AG09309 (cell line): ENCODE data around the gene CSNK1A1.

ENCODE experiments used
- DNase-seq: peaks from one replicate; pipeline ENCODE4 v3.0.0-alpha.2; 2010; ENCODE audit warnings: low read depth
- H3K4me3 ChIP-seq: 2 replicates; pipeline ENCODE4 v1.5.1; 2011; ENCODE audit warnings: mild to moderate bottlenecking, low read depth, low read length, moderate library complexity; ENCODE audit not compliant: control insufficient read depth
- TF ChIP-seq, protein P1 (sequence below): IDR thresholded peaks from 2 replicates; pipeline ENCODE4 v1.5.1; 2011; ENCODE audit warnings: mild to moderate bottlenecking, low read depth, low read length, inconsistent platforms; ENCODE audit not compliant: insufficient read depth, control insufficient read depth; ENCODE audit errors: missing control alignments

The CSNK1A1 gene

DNA sequence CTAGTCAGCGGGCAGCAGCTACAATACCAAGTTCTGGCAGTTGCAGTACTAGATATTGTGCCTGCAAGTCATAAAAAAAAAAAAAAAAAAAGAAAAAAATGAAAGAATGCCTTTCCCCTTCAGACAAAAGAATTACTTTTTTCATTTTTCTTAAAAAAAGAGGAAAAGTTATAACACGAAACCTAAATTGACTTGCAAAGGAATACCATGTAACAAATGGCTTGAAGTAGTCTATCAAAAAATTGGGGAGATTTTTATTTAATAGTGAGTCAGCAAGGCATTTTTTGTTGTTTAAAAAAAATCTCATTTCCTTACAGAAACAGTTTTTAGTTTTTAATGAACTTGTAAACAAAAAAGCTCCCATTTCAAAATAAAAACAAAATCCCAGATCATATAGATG, 55.6 kb downstream of the CSNK1A1 start:
- DNase-seq, result no peak
- no peak overlapping the region for H3K4me3 ChIP-seq
- TF ChIP-seq, protein P1, sequence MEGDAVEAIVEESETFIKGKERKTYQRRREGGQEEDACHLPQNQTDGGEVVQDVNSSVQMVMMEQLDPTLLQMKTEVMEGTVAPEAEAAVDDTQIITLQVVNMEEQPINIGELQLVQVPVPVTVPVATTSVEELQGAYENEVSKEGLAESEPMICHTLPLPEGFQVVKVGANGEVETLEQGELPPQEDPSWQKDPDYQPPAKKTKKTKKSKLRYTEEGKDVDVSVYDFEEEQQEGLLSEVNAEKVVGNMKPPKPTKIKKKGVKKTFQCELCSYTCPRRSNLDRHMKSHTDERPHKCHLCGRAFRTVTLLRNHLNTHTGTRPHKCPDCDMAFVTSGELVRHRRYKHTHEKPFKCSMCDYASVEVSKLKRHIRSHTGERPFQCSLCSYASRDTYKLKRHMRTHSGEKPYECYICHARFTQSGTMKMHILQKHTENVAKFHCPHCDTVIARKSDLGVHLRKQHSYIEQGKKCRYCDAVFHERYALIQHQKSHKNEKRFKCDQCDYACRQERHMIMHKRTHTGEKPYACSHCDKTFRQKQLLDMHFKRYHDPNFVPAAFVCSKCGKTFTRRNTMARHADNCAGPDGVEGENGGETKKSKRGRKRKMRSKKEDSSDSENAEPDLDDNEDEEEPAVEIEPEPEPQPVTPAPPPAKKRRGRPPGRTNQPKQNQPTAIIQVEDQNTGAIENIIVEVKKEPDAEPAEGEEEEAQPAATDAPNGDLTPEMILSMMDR, result no peak

DNA sequence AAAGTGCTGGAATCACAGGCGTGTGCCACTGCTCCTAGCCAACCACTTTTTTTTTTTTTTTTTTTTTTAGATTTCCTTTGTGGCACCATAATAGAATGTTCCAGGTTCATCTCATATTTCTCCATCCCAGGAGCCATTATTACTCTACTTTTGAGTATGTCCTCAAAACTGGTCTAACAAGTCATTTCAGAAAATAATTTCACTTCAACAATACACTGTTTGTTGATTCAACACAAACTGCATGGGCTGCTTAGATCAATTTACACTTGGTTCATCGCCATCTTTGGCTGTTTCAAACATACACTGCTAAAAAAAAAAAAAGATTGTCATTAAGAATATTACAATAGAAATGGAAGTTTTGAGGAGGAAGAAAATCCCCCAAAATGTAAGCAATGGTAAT, 57.9 kb downstream of the CSNK1A1 start:
- TF ChIP-seq, protein P1, result no peak
- no peak overlapping the region for H3K4me3 ChIP-seq
- no peak for DNase-seq

DNA sequence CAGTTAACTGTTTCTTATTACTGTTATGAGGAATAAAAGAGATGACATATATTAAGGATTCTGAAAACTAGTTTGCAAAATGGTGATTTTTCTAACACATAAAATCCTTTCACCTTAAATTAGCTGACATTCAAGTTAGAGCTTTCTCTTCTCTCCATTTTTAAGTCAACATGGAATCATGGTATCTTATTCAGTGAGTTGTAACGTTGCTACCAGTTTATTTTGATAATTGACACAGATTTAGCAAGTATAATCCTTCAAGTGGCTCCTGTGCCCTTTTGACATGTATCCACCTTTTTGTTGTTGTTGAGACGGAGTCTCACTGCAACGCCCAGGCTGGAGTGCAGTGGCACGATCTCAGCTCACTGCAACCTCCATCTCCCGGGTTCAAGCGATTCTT, 58.5 kb downstream of the CSNK1A1 start:
- TF ChIP-seq, protein P1, result no peak
- H3K4me3 ChIP-seq, result no peak overlapping the region
- no peak for DNase-seq

DNA sequence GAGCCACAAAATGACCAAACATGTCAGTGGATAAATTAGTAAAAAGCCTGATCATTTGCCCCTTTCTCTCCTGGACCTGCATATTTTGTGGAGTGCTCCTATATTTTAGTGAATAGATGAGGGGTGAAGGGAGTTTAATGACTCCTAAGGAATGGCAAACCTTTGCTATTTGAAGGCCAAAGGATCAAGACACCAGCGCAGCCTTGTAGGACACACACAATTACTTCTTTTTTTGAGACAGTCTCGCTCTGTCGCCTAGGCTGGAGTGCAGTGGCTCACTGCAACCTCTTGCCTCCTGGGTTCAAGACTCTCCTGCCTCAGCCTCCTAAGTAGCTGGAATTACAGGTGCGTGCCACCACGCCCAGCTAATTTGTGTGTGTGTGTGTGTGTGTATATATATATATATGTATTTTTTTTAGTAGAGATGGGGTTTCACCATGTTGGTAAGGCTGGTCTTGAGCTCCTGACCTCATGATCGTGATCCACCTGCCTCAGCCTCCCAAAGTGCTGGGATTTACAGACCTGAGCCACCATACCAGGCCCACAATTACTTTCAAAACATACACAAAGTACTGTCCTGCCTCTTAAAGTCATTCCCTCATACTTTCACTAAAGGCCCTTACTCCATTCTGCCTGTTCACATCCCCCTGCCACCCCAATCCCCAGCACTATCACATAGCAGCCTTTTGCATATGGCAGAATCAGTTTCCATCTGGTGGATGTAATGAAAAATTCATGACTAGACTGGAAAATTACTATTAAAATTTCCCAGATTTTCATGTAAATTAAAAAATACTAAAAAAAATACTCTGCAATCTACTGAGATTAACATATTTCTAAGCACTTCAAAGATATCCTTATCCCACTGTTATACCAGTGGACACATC, 60.4 kb downstream of the CSNK1A1 start:
- TF ChIP-seq, protein P1, result no peak
- H3K4me3 ChIP-seq, result no peak overlapping the region
- DNase-seq, result no peak

DNA sequence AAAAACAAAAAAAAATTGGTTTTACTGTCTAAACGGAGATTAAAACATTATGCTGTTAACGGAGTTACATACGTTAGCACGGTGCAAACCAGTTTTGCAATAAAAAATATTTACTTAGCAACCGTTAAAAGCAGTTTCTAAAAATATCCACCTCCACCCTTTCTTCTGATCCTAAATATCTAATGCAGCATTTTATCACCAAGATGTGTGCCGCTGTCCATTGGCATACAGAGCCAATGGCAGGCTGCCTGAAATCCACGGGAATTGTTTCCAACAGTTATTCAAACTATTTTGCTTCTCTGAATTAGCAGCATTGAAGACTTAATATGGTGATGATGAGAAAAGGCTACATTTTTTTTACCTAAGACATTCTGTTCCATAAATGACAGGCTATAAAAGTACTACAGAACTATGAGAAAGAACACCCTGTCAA, 61.6 kb downstream of the CSNK1A1 start:
- no peak for DNase-seq
- no peak overlapping the region for H3K4me3 ChIP-seq
- TF ChIP-seq, protein P1, result no peak

DNA sequence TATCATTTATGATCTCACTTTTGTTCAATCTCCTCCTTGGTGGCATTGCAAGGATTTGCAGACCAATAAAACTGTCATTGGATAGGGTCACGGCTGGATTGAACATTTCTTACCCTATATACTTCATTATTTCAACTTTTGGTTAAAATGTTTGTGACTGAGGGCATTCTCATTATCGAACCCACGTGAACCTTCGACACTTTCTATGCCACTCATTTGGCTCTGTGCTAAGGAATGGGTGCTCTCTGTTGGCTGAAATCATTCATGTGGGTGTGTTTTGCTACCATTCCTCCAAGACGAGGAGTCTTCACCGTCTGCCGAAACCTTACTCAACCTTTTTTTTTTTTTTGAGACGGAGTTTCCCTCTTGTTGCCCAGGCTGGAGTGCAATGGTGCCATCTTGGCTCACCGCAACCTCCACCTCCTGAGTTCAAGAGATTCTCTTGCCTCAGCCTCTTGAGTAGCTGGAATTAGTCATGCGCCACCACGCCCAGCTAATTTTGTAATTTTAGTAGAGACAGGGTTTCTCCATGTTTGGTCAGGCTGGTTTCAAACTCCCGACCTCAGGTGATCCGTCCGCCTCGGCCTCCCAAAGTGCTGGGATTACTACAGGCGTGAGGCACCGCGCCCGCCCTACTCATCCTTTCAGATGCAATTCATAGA, 62.5 kb downstream of the CSNK1A1 start:
- TF ChIP-seq, protein P1, result no peak
- H3K4me3 ChIP-seq, result no peak overlapping the region
- no peak for DNase-seq
